Posterior cingulate gyrus (tissue), 11 donors: ENCODE data around the gene CALD1.

Experiments used
- DNase-seq, 10 donors: peaks; one replicate each; pipeline versions ENCODE4 v3.0.0 to v3.0.0-alpha.2; 2020 to 2021; ENCODE audit warnings: mixed read lengths in 3 of 10
- intact Hi-C: fragments of 100-400 bp; cut with DNase I; formaldehyde crosslinking; loops from one replicate; pipeline ENCODE4 v1.15.1; 2023

The CALD1 gene

GRCh38 chr7:134851141-134851540, 71.7 kb downstream of the CALD1 start:
- intact Hi-C loops = no loop called here
- DNase-seq = no peak

DNA sequence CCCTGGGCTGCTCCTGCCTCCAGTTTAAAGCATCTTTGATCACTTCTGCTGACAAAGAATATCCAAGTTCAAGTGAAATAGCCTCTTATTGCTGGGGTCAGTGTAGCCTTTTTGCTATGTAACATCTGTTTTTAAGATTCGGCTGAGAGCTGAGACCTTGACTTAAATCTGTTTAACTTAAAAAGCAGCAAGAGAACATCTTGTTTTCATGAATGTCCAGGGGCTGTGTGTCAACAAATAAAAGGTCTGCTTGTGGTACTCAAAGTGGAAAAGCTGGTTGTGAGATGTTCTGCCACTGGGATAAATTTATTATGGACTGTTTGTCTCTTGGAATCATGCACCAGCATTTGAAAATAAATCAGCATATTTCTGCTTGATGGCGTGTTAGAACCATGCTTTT, 73.2 kb downstream of the CALD1 start:
- DNase-seq = no peak
- intact Hi-C loops = no loop called here

- no peak for DNase-seq
- intact Hi-C loops = no loop called here
Observed at GRCh38 chr7:134854816-134855215, 75.4 kb downstream of the CALD1 start.

- intact Hi-C loops = no loop called here
- no peak for DNase-seq
Observed at GRCh38 chr7:134855442-134855841, 76.0 kb downstream of the CALD1 start.

DNA sequence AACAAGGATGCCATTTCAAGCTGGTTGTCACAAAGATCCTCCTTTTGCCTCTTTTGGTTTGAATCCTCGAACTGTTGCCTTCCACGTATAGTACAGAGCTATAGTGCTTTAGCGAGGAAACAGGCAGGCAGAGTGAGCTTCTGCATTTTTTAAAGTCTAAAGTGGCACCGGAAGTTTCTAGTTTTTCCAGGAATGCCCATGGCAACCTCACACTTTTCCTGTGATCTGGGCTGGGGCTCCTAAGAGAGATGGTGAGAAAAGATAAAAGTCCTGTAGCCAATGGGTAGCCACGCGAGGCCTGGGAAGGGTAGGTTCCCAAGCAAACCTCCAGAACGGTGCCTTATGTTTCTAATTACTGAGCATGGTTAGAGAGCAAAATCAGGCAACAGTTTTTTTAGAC, 76.7 kb downstream of the CALD1 start:
- intact Hi-C loops = no loop called here
- no peak for DNase-seq

GRCh38 chr7:134856691-134857090, 77.3 kb downstream of the CALD1 start:
- DNase-seq = no peak
- intact Hi-C loops = no loop called here

DNA sequence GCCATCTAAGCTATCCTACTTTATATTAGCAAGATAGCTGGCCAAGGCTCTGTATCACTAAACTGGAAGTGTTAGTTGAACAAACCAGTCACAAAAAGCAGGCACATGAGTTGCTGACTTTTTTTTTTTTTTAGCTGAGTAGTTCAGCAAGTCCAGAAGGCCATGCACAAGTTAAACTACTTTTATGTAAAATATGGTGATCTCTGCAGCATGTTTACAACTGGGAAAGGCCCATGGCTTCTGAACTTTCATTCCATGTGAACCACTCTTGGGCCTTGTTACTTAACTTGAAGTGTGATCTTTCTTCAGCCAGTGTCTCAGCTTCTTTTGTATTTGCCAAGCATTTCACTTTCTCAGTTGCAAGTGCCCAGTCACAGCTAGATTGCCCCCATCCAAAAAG, 78.5 kb downstream of the CALD1 start:
- intact Hi-C loops = no loop called here
- DNase-seq = no peak

DNA sequence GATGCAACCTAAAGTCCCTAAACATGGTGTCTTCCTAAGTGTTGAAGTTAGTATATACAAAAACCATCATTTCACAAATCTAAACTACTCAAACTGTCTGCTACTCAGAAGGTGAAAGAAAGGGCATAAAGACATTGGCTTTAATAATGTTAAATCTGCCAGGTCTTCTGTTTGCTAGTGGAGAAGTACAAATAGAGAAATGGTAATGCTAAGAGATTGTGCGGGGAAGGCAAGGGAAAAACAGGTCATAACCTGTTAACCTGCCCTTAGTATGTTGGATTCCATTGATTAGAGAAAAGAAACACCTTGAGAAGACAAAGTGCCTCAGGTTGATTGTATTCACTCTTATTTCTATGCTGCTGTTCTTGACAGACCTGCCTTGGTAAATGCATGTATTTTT, 80.3 kb downstream of the CALD1 start:
- intact Hi-C loops = no loop called here
- DNase-seq = no peak

DNA sequence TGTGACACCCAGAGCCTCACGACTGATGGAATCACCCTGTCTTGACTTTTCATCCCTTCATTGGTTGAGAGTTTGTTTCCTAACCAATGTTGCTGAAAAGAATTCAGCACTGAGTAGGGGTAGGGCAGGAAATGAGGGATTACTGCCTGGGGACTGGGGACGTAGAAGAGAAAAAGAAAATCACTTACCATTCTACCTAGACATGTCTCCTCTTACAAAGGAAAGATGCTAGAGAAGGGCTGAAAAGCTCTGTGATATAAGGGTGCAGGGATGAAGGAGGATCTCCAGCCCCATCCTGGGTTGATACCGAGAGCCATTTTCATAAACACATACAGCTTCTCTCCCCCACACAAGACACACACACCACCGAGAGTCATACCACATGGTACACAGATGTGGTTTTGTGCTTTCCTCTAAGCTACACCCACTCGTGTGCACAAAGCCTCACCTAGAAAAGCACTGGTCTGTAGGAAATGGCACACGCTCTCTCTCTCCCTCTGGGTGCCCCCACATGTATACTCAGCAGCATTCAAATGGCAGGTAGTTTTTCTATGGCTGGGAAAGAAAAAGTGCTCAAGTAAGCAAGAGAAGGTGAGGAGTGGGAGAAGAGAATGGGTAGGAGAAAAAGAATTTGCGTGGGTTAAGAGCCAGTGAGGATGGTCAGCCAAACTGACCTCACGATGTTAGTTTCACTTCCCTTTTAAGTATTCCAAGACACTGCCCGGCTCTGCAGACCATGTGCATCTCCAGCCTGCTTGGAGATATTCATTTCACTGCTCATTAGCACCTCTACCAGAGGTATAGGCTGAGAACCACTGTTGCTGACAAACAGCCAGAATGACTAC, 85.8 kb downstream of the CALD1 start:
- DNase-seq = no peak
- intact Hi-C loops = no loop called here

DNA sequence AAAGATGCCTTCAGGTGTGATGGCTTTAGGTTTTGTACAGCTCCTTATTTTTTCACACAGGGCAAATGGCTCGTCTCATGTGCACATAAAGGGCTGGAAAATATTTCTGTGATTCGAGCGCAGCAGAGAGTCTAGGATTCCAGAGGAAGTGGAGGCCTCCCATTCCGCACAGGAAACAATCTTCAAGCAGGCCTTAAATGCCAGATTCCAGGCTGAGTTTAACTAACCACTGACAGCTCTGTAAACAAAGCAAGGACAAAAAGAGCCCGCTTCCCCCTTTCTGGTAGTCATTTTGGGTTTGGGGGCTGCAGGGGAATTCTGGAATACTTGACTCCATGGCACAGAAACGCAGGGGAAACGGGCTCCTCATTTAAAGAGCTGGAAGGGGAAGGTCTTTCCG, 87.2 kb downstream of the CALD1 start:
- DNase-seq = no peak
- intact Hi-C loops = no loop called here

DNA sequence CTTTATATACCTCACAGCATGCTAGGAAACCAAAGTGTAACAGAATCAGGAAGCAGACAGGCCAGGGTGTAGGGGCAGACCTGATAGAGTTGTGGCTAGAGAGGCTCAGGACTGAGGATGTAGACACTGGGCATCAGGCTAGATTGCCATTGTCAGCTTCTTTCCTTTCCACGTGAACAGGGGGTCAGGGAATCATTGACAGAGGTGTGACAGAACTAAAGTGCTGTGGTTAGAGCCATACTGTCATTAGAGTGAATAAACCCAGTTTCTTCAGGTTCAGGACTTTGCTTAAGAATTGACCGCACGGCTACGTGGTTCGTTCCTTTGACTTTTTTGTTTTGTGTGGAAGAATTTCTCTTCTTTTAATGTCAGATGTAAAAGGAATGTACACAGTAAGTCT, 90.7 kb downstream of the CALD1 start:
- intact Hi-C loops = no loop called here
- no peak for DNase-seq

DNA sequence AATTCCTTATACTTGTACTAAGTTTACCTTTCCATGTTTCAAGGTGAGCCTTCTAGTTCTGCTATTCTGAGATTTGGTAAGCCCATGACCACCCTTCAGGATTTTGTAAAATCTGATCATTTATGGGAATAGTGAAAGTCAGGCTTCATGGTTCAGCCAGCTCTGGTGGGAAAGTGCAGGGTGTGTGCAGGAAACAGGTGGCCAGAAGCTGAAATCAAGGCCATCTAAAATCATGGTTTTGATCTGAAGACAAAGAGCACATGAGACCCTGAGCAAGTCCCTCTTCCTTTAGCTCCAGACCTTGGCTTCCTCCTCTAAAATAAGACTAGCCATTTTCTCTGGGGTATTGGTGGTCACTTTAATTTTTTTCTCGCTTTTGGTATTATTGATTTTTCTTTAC, 91.3 kb downstream of the CALD1 start:
- intact Hi-C loops = no loop called here
- DNase-seq = no peak

DNA sequence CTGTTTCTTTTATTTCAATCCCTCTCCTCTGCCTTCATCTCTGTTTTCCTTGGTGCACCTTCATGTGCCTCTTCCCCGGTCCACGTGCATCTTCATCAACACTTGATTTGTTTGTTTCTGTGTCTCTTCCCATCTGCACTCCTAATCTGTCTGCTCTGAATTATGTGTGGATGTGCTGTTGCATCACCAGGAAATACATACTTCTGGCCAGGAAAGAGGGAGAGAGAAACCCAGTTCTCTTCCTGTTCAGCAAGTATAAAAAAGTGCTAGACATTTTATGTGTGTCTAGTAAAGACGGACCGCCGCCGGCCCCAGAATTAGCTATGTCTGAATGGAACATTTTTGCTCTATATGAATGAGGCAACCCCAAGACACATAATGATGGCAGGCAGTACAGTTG, 93.8 kb downstream of the CALD1 start:
- DNase-seq = no peak
- intact Hi-C loops = no loop called here

- intact Hi-C loops = no loop called here
- DNase-seq = no peak
Observed at GRCh38 chr7:134874407-134874806, 95.0 kb downstream of the CALD1 start.

- DNase-seq = no peak
- intact Hi-C loops = no loop called here
Observed at GRCh38 chr7:134875867-134876266, 96.4 kb downstream of the CALD1 start.

DNA sequence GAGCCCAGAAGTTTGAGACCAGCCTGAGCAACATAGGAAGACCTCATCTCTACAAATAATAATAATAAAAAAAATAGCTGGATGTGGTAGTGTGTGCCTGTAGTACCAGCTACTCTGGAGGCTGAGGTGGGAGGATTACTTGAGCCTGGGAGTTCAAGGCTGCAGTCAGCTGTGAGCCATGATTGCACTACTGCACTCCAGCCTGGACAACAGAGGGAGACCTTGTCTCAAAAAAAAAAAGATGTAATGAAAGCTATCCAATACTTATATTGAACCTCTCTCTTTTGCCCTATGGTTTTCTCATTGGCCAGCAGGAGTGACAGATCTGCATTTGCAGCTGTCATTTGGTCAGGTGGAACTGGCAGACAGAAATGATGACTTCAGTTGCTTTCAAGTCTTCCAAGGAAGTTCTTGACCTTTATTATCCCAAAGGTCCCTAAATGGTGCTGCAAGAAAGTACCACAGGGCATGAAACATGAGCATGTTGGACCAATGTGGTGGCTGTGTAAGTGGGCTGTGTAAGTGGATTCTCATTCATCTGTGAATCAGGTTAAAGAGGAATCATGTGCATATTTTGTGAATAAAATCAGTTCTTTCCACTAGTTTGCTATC, 99.4 kb downstream of the CALD1 start:
- no peak for DNase-seq
- intact Hi-C loops = no loop called here

DNA sequence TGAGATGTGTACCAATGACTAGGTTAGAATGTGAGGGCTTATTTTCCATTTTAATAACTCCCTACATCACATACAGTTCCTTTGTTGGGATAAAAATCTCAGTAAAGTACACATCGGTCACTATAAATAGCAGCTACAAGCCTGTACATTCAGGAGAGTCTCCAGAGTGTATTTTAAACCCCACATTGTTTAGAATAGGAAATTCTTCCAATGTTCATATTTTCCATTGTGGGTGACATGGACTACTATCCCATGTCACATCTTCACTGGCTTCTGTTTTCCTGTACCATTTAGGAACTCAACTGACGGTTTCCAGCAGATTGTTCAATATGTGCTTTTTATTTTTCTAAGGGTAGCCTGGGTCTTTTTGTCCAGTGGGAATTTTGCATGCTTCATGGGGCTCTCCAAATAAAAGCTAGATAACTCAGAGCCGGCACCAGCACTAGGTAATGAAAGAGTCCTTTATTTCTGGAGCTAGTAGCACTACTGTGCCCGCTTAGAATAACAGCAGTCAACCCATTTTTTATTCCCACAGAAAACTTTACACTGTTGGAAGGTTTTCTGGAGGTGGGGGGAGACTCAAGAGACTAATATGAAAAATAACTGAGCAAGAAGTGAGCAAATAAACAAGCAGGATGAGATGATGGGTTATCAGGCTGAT, 100.5 kb downstream of the CALD1 start:
- intact Hi-C loops = no loop called here
- DNase-seq = no peak

DNA sequence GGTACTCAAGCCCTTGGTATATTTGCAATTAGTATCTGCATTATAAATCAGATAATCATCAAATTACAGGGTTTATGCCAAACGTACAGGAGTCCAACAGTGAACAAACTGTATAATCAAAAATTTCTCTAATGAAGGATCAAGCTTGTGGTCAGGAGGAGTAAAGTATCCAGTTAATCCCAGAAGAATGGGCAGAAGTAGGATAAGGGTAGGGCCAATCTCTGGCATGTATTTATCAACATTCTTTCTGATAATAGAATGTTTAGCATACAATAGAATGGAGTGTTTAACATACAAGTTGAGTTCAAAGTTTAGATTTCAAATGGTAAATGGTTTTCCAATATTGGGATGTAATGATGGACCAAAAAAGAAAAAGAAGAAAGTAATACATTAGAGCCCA, 103.0 kb downstream of the CALD1 start:
- intact Hi-C loops = no loop called here
- DNase-seq = no peak

DNA sequence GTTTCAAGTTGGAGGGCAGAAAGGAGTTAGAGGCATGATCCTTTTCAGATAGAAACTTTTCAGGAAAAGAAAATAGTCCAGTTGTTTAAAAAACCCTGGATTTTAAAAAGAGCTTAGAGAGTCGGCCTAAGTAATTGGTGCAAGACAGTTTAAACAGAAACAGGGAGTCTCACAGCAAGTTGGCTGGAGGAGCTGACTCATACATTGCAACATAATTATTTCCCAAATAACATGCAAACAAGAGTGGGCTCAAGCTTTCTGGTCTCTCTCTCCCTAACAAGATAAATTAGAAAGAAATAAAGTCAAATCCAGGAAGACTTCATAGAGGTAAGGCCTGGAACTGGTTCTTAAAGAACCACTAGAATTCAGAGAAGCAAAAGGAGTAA, 106.5 kb downstream of the CALD1 start:
- no peak for DNase-seq
- intact Hi-C loops = no loop called here

DNA sequence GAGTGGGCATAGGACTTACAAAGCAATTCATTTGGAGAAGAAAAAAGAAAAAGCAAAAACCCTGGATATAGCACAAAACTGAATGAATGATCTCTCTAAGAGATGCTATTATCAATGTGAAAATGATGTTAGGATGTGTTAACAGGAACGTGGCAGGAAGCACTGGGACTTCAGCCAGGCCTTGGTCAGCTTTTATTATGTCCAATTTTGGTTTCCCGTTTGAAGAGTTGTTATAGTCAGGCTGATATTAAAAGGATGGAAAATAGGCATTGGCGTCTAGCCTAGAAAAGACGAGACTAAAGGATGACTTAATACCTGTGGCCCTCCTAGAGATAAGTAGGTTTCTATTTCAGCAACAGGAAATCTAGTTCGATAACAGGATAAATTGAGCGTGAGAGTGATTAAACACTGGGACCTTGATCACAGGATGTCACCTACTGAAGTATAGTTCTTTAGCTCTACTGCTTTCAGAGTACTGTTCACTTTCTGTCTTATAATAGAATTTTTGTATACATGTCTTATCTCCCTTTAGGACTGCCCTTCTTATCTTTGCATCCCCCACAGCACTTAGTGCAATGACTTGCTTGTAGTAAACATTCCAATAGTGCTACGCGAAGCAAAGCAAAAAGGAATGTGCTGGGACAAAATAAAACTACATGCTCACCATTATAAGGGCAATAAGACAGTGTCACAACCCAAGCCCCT, 107.1 kb downstream of the CALD1 start:
- intact Hi-C loops = no loop called here
- DNase-seq = no peak

DNA sequence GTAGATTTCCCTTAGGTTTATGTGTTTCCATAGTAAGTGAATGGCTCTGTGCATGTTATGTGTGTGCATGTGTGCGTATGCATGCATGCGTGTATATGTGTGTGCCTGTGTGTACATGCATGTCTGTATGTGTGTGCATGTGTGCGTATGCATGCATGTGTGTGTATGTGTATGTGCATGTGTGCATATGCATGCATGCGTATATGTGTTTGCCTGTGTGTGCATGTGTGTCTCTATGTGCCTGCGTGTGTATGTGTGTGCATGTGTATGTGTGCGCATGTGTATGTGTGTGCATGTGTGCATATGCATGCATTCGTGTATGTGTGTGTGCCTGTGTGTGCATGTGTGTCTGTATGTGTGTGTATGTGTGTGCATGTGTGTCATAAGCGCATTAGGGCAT, 108.1 kb downstream of the CALD1 start:
- intact Hi-C loops = no loop called here
- no peak for DNase-seq
